HG03571 (cell line): ENCODE data around the gene SH3RF3.
"Not testable (repeated sequence)": the region's sequence is repeated elsewhere in the genome, so short reads cannot be mapped to it uniquely, and the experiment has no call there.

ENCODE experiments used
- ATAC-seq: cut with Tn5 transposase; IDR thresholded peaks from one replicate; pipeline ENCODE4 v1.9.1; 2021; ENCODE audit not compliant: unreplicated experiment

The SH3RF3 gene

DNA sequence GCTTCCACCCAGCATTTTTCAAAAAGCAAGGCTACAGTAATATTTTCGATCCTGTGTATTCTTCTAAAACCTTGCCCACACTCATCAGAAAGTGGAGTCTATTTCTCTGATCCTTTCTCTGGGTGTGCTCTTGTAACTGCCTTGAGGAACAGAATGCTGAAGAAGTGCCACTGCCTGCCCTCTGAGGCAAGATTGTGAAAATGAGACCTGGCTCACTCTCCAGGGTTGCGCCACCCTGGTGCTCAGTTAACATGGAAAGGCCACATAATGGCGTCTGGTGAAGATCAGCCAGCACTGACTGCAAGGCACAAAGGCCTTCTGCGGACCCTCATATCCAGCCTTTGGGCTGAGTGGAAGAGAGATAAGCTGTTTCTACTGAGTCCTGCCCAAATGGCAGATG, 11.2 kb upstream of the SH3RF3 start:
- no peak for ATAC-seq

DNA sequence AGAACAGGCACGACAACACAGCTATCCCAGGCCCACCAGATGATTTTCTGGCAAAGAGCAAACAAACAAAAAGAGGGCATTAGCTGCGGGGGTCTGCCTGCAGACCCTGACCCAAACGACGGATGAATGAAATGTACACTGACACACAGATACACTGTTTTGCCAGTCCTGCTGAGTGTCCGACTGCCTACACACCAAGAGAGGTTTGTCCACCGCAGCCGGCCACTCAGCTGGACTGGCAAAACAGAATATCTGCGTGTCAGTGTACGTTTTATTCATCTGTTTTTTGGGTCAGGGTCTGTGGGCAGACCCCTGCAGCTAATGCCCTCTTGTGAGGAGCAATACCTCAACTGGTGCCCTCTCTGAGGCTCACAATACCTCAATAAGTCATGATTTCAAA, 10.7 kb upstream of the SH3RF3 start:
- ATAC-seq = no peak

DNA sequence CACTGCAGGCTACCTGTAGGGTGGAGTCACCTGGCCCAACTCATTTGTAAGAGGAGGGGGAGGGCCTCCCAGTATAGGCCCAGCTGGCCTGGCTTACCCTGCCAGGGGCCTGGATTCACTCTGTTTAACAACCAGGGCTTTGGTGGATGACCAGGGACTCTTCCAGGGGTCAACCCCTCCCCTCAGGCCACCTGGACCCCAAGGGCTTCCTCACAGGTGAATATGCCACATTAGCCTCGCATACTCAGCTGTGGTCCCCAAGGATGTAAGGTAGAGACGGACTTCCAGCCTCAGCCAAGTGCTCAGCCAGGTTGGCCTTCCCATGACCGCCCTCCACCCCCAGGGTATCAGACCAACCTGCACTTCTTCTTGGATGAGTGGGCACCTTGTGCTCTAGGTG, 8.8 kb upstream of the SH3RF3 start:
- ATAC-seq = no peak

DNA sequence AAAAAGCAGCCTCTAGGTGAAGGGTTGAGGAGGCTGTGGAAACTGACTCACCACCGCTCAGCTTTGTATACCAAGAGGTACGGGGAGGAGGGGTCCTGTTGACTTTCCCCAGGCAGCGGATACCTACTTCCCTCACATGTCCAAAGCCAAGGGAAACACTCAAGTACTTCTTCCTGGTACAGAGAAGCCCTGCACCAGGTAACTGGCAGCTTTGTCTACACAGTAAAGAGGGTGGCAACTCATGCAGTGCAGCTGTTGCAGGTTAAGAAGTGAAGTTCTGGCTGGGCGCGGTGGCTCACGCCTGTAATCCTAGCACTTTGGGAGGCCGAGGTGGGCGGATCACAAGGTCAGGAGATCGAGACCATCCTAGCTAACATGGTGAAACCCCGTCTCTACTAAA, 8.3 kb upstream of the SH3RF3 start:
- not testable (repeated sequence) for ATAC-seq

DNA sequence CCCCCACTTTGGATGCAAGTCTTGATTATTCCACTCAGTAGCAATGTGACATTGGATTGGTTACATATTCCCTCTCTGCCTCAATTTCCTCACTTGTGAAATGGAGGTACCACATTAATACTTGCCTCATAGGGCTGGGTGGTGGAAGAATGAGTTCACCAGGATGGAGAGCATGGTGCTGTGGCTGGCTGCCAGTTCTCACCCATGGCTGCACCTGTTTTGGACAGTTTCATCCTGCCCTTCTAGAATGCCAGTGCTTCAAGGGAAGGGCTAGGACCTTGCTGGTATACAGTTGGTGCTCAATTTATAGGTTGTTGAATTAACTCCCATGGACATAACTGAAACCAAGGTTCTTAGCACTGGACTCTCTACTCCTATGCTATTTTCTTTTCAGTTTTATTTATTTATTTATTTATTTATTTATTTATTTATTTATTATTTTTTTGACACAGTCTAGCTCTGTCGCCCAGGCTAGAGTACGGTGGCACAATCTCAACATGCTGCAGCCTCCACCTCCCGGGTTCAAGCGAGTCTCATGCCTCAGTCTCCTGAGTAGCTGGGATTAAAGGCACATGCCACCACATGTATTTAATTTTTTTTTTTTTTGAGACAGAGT, 5.3 kb upstream of the SH3RF3 start:
- no peak for ATAC-seq

DNA sequence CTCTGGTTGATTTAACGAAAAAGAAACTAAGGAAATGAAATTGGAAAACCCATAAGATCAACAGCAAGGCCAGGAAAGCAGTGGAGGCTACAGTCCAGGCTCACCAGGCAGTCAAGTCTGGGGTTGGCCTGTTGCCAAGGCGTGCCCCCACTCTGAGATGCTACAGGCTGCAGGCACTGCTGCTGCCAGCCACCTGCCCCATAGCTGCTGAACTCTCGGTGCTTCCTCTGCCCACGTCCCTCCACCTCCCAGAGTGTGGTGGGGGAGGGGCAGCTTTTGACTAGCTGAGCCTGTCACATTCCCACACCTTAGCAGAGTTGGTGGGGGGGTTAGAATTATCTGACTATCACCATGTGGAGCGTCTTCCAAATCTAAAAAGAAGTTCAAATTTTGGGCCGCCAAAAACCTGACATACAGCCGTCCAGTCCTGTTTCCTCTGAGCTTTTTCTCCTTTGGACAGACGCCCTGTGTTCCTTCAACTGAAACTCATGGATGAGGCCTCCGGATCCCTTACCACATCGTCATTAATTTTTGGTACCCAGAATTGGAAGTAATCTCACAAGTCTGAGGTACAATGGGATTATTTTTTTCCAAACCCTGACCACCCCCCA, 3.9 kb upstream of the SH3RF3 start:
- no peak for ATAC-seq

GRCh38 chr2:109125593-109126500, 3.2 kb upstream of the SH3RF3 start:
- ATAC-seq = no peak

- ATAC-seq = no peak
These were observed 2.5 kb upstream of the SH3RF3 start for GRCh38 chr2:109126501-109126860.

DNA sequence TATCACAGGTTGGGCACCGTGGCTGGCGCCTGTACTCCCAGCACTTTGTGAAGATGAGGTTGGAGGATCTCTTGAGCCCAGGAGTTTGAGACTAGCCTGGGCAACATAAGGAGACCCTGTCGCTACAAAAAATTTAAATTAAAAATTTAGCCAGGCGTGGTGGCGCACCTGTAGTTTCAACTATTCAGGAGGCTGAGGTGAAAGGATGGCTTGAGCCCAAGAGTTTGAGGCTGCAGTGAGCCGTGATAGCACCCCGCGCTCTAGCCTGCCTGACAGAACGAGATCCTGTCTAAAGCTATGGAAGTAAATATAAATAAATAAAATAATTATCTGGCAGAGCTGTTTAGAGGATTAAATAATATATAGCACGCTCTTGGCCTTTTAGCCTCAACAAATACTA, 1.4 kb upstream of the SH3RF3 start:
- ATAC-seq = no peak

GRCh38 chr2:109128048-109128615, 873 bp upstream of the SH3RF3 start:
- no peak for ATAC-seq

DNA sequence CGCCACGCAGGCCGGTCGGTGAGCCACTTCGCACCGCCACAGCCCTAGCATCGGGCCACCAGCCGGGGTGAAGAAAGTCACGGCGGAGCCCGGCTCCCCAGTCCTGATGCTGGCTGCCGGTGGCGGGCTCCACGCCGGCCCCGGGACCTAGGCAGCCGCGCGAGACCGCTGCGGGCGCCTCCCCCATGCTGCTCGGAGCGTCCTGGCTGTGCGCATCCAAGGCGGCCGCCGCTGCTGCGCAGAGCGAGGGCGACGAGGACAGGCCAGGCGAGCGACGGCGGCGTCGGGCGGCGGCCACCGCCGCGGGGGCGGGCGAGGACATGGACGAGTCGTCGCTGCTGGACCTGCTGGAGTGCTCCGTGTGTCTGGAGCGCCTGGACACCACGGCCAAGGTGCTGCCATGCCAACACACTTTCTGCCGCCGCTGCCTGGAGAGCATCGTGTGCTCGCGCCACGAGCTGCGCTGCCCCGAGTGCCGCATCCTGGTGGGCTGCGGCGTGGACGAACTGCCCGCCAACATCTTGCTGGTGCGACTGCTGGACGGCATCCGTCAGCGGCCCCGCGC, 433 bp downstream of the SH3RF3 start:
- no peak for ATAC-seq

- ATAC-seq = no peak
These were observed 1.1 kb downstream of the SH3RF3 start for GRCh38 chr2:109129921-109130722.

DNA sequence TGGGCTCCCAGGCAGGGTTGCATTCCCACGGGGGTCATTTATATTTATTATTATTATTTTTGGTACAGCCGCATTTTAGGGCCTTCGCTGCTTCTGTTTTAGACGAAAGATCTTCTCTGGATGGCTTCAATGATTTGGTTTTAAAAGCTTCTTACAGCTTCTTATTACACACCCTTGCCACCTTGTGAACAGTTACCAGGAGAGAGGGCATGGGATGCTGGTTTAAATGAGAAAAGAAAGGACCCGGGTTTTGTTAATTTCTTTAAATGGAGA, 1.7 kb downstream of the SH3RF3 start:
- no peak for ATAC-seq

DNA sequence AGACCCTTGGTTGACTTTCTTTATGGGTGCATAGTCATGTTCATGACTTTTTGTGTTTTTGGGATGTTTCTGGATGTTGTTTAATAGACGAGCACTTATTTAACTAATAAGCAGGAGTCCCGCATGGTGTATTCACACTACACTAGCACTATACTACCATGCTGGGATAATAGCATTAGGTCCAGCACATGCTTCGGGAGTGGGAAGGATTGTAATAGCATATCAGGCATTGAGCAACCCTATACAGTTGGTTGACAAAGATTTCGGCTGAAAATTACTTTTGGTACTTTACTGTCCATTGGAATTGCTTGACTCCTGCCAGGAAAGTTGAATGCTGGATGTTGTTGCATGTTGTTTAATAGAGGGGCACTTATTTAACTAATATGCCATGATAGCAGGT, 2.8 kb downstream of the SH3RF3 start:
- ATAC-seq = no peak

DNA sequence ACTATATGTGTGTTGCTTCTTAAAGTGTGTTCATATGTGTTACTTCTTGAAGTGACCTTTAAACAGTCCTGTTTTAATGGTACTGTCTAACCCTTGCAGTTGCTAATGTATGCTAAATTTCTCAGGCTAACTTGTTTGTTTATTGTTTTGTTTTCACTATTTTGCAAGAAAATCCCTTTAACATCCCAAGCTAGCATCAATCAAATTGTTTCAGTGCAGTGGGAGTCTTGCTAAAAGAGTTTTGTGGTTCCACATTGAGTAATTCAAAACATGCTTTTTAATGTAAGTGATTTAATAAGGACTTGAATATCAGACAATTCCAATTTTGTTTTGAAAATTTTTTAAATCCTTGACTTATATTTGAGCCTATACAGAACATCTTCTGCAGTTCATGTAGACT, 3.6 kb downstream of the SH3RF3 start:
- ATAC-seq = no peak

DNA sequence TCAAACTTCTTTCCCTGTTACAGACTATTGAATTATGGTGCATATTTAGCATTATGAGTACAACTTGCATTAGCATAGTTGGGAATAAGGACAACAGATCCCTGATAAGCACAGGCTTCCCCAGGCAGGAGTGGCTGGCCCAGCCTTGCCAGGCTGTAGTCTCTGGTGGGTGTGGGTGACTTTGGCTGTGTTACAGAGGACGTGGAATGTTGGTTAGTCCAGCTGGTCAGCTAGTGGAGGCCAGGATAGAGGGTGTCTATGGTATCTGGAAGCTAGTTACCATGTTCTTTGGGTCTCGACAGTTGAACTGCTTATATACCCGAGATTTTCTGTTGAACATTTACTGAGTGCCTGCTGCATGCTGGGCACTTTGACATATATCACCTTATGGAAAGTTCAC, 4.7 kb downstream of the SH3RF3 start:
- ATAC-seq = no peak

DNA sequence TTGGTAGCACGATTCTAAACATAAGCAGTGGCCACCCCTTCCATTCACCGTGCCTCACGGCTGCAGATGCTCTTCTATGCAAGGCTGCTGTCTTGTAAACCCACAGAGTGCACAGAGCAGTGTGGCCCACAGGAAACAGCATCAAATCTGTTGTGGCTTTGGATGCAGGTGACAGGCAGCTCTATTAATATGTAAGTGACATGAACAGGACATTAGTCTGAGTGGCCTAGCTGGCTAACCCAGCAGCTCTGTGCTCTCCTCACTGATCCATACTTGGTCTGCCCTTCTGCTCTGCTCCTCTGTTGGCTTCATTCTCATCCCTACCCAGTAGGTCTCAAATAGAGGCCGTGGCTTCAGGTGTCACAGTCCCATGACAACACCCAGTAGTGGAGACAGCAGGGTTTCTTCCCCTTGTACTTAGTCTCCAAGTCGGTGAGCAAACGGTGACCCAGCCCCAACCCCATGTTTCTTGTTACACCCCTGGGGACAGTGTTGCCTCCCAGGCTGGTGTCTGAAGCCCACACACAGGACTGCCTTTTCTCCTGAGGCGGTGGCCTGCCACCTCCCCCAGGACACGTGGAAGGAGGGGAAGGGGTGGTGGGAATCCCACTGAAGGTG, 5.8 kb downstream of the SH3RF3 start:
- ATAC-seq = no peak

GRCh38 chr2:109135359-109136197, 6.6 kb downstream of the SH3RF3 start:
- no peak for ATAC-seq

GRCh38 chr2:109136542-109136941, 7.5 kb downstream of the SH3RF3 start:
- ATAC-seq = no peak

DNA sequence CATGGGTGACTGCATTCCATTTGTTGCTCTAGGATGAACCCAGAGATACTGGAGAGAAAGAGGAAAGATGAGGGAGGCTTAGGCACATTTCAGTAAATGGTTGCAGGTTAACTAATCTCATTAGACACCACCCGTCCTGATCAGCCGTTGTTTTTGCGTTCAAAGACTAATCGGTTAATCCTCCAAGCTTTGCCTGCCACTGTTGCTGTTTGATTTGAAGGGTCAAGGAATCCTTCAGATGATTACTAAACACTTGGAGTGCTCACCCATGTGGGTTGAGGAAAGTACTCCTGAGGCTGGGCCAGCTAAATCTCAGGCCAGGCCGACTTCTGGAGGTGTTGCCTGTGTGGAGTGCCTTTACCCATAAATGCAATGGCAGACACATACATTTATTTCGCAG, 8.6 kb downstream of the SH3RF3 start:
- ATAC-seq = no peak
